Naive thymus-derived CD8-positive, alpha-beta T cell (primary cell): ENCODE results near the gene FAM228A. TPM values are rescaled to one million over a fixed set of nuclear protein-coding genes. Genes with fewer than 3 reads are reported as not detected.
"Not testable (repeated sequence)": the region's sequence is repeated elsewhere in the genome, so short reads cannot be mapped to it uniquely, and the experiment has no call there.

ENCODE experiments used
- ATAC-seq, 2 donors: fragments of 150-1000 bp; cut with Tn5 transposase in 1 of 2; sonication (Bioruptor Pico), chemical (Tn5 transposase) in 1 of 2; 1 replicate in 1 of 2; 2 replicates in 1 of 2; pipeline ENCODE4 v1.10.0; 2021; ENCODE audit warnings: mild to moderate bottlenecking in 2 of 2, moderate library complexity in 2 of 2
- POLR2A ChIA-PET: fragments of 350-600 bp; sonication (Branson Sonifier 250); formaldehyde crosslinking; loops from one replicate; lab custom pipeline; 2021; ENCODE audit warnings: antibody characterized with exemption; lab: Charles Lee
- DNase-seq, 10 donors: peaks; one replicate each; pipeline versions ENCODE4 v3.0.0 to v3.0.0-alpha.2; 2020 to 2022
- H3K27ac Mint-ChIP-seq, 10 donors: one replicate each; pipeline ENCODE4 v1.8.0; 2020 to 2022; ENCODE audit warnings: mild to moderate bottlenecking in 10 of 10, mixed read lengths in 10 of 10, moderate library complexity in 4 of 10, inconsistent platforms in 1 of 10
- H3K27me3 Mint-ChIP-seq, 5 donors: one replicate each; pipeline ENCODE4 v1.8.0; 2021 to 2022; ENCODE audit warnings: mixed read lengths in 5 of 5
- H3K36me3 Mint-ChIP-seq, 3 donors: one replicate each; pipeline ENCODE4 v1.8.0; 2020 to 2022; ENCODE audit warnings: mixed read lengths in 3 of 3, mild to moderate bottlenecking in 2 of 3, inconsistent platforms in 1 of 3
- H3K4me1 Mint-ChIP-seq, 4 donors: one replicate each; pipeline ENCODE4 v1.8.0; 2021 to 2022; ENCODE audit warnings: mixed read lengths in 4 of 4
- H3K4me3 Mint-ChIP-seq, 10 donors: one replicate each; pipeline ENCODE4 v1.8.0; 2020 to 2022; ENCODE audit warnings: mild to moderate bottlenecking in 10 of 10, mixed read lengths in 10 of 10, moderate library complexity in 6 of 10, inconsistent platforms in 1 of 10
- H3K9me3 Mint-ChIP-seq, 9 donors: one replicate each; pipeline ENCODE4 v1.8.0; 2020 to 2022; ENCODE audit warnings: mixed read lengths in 9 of 9, mild to moderate bottlenecking in 3 of 9, inconsistent platforms in 1 of 9, moderate library complexity in 1 of 9
- polyA plus RNA-seq, 3 donors: library from polyadenylated mRNA; unstranded; fragments of 300-500 nt; fragmentation: Illumina TruSeq; gene quantifications; one replicate each; pipeline ENCODE4 v1.2.3, GENCODE V29; 2021
- total RNA-seq, 8 experiments: library from RNA in 2 of 8; stranded (reverse) in 2 of 8; gene quantifications; one replicate each; pipeline ENCODE4 v1.2.3 and lab custom pipeline; 2021 to 2026

Gene FAM228A
- total and polyA plus RNA-seq, 5 experiments from 2014 or later = 0.14 to 1.2 (median 0.26) TPM; not detected in 2

DNA sequence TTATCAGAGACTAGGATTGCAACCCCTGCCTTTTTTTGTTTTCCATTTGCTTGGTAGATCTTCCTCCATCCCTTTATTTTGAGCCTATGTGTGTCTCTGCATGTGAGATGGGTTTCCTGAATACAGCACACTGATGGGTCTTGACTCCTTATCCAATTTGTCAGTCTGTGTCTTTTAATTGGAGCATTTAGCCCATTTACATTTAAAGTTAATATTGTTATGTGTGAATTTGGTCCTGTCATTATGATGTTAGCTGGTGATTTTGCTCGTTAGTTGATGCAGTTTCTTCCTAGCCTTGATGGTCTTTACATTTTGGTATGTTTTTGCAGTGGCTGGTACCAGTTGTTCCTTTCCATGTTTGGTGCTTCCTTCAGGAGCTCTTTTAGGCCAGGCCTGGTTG lies 22.4 kb downstream of the FAM228A start:
- H3K4me3 Mint-ChIP-seq, H3K27ac Mint-ChIP-seq, ATAC-seq, H3K27me3 Mint-ChIP-seq, POLR2A ChIA-PET, DNase-seq, H3K4me1 Mint-ChIP-seq: not testable (repeated sequence)
- Mint-ChIP-seq H3K36me3 (peaks cover 4 to 19% (median 12%) of the 10 kb centered on the region in 3 donors), H3K9me3 (peaks cover 0 to 39% (median 12%) of the 10 kb centered on the region in 9 donors)

DNA sequence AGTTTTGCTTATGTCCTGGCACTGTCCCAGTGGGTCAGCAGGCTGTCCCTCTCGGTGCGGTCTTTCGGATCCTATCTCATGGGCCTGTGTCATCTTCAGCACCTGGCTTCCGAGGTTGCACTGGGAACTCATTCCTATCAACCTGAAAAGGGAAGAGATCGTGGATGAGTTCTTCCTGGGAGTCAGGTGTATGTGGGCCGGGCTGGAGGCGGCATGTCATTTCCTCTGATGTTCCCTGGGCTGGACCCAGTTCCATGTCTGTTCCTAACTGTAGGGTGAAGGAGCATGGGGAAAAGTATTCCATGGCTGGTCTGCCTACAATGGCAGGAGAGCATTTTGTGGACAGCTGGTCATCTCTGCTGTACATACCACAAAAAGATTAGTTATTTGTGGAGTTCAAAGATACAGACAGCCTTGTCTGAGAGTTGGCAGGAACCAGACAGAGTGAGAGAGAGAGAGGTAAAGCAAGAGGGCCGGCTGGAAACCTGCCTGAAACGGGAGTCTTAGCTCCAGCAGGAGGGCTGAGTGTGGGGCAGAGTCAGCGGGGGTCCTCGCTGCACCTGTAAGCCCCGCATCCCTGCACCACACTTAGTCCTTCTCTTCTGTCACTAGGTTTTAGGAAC lies 25.2 kb downstream of the FAM228A start:
- H3K4me3 Mint-ChIP-seq = no peak overlapping the region
- peaks cover 4 to 39% (median 32%) of the 10 kb centered on the region in 3 donors for H3K36me3 Mint-ChIP-seq
- no peaks in the 10 kb centered on the region for H3K27me3 Mint-ChIP-seq
- no peak for ATAC-seq
- POLR2A ChIA-PET = no interaction called here
- DNase-seq = no peak
- H3K9me3 Mint-ChIP-seq = peaks cover 0 to 31% (median 10%) of the 10 kb centered on the region in 9 donors
- H3K4me1 Mint-ChIP-seq = no peaks in the 10 kb centered on the region
- H3K27ac Mint-ChIP-seq = no peak overlapping the region

DNA sequence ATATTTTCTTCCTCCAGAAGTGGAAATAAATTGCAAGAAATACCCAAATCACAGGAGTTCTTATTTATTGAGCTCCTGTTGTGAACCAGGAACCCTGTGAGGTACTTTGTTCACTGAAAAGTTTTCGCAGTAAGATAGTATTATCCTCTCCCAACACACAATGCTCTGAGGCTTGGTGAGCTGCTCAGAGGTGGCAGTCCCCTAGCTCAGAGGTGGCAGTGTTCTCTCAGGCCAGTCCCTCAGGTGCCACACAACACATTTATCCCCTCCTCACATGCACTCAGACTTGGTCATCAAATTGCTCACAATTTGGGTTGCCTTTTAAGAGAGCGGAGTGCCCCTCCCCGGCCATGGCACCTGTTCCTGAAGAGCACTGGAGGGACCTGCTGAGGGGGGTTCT lies 25.9 kb downstream of the FAM228A start:
- peaks cover 0 to 26% (median 9%) of the 10 kb centered on the region in 9 donors for H3K9me3 Mint-ChIP-seq
- peak overlapping the region in 3 of 10 donors; percentile 30 to 77 (median 33) for H3K27ac Mint-ChIP-seq
- peaks cover 0 to 3% (median 0%) of the 10 kb centered on the region in 4 donors for H3K4me1 Mint-ChIP-seq
- peaks cover 4 to 44% (median 36%) of the 10 kb centered on the region in 3 donors for H3K36me3 Mint-ChIP-seq
- POLR2A ChIA-PET = no interaction called here
- no peak overlapping the region for H3K4me3 Mint-ChIP-seq
- DNase-seq (no peak), ATAC-seq (no peak)
- H3K27me3 Mint-ChIP-seq = no peaks in the 10 kb centered on the region

DNA sequence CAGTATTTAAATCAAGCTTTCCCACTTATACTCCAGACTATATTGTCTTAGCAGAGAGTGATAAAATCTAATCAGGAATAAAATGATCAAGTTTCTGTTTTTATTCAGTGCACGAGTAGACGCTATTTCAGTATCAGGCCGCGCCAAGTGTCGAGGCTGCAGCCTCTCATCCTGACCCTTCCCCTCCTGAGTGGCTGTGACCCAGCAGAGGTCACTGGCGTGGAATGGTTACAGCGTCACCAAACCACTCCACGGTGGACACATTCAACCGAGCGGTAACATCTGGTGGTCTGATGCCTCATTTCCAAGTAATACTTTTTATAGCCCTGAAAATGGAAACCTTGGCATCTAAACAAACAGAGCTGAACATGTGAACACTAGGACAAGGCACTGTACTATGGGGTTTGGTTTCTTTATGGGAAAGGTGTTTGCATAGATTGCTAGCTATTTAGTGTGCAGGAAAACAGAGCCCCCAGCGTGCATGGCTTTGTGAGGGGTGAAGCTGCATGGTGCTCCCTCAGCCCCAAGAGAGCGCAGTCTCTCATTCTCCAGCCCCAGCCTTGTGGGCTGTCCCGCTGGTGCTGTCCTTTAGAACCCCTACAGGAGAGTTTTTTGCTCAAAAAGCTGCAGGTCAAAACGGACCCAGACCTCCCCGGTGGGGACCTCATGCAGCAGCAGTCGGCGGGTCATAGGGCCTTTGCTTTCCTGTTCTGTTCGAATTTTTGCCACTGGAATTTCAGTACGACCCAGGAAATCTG lies 28.4 kb downstream of the FAM228A start:
- no peak for DNase-seq
- Mint-ChIP-seq H3K4me3 (no peak overlapping the region), H3K4me1 (peaks cover 0 to 3% (median 0%) of the 10 kb centered on the region in 4 donors), H3K27ac (peak overlapping the region in 2 of 10 donors; percentile 29 to 33), H3K27me3 (no peaks in the 10 kb centered on the region), H3K9me3 (peaks cover 0 to 12% (median 4%) of the 10 kb centered on the region in 9 donors), H3K36me3 (peaks cover 4 to 63% (median 49%) of the 10 kb centered on the region in 3 donors)
- POLR2A ChIA-PET = no interaction called here
- no peak for ATAC-seq

DNA sequence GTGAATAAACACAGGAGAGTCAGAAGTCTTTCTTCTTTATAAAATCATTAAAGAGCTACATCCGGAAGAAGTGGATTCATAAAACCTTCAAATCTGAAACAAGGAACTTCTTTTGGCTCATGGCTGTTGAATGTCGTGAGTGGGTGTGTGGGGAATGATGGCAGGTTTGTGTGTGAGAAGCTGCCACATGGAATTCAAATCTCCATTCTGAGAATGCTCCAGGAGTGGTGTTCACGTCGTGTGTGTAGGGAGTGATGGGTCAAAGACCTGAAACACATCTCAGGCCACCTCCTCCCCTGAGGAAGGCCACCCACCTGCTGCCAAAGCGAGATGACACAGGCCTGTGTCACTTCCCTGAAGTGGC lies 28.9 kb downstream of the FAM228A start:
- peaks cover 0 to 3% (median 0%) of the 10 kb centered on the region in 4 donors for H3K4me1 Mint-ChIP-seq
- peak overlapping the region in 1 of 10 donors; percentile 59 for H3K27ac Mint-ChIP-seq
- peaks cover 0 to 12% (median 2%) of the 10 kb centered on the region in 9 donors for H3K9me3 Mint-ChIP-seq
- DNase-seq (no peak), ATAC-seq (no peak)
- POLR2A ChIA-PET = no interaction called here
- H3K4me3 Mint-ChIP-seq = no peak overlapping the region
- no peaks in the 10 kb centered on the region for H3K27me3 Mint-ChIP-seq
- peaks cover 4 to 69% (median 53%) of the 10 kb centered on the region in 3 donors for H3K36me3 Mint-ChIP-seq

DNA sequence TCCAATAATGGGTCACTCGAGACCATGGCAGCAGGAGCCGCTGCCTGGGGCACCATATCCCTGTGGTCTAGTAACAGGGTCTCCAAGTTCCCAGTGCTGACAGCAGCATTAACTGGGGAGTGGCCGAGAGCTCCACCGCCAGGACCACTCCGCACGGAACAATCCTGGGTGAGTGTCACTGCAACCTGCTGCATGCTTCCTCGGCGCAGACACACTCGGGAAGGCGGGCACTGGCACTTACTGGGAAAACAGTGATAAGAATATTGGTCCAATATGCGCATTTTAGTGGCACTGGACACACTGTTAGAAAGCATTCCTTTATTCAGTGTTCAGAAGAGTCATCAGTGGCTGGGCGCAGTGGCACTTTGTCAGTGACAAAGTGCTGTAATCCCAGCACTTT lies 29.7 kb downstream of the FAM228A start:
- Mint-ChIP-seq H3K4me3 (no peak overlapping the region), H3K27ac (no peak overlapping the region), H3K4me1 (peaks cover 0 to 3% (median 0%) of the 10 kb centered on the region in 4 donors), H3K27me3 (no peaks in the 10 kb centered on the region), H3K36me3 (peaks cover 0 to 76% (median 59%) of the 10 kb centered on the region in 3 donors), H3K9me3 (peaks cover 0 to 6% (median 0%) of the 10 kb centered on the region in 9 donors)
- DNase-seq = no peak
- POLR2A ChIA-PET = no interaction called here
- ATAC-seq = no peak

DNA sequence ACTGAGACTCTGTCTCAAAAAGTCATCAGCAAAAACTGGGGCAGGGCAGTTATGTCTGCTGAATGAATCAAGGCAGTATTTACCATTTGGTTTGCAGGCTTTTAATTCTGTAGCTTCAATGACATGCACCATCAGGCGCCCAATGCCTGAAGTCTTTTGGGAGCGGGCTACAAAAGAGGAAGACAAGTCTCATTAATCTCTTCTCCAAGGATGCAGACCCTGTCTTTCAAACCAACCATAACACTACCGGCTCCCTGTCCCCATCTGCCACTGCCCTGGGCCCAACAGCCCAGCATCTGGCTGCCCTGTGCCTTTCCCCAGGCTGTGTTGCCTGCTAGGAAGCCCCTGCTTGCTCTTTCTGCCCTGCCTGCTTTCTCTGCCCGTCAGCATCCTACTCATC lies 30.3 kb downstream of the FAM228A start:
- peak overlapping the region in 3 of 10 donors; percentile 41 to 74 (median 45) for H3K27ac Mint-ChIP-seq
- no peak overlapping the region for H3K4me3 Mint-ChIP-seq
- POLR2A ChIA-PET = no interaction called here
- H3K27me3 Mint-ChIP-seq = no peaks in the 10 kb centered on the region
- H3K9me3 Mint-ChIP-seq = peaks cover 0 to 3% (median 0%) of the 10 kb centered on the region in 9 donors
- ATAC-seq (no peak), DNase-seq (no peak)
- H3K4me1 Mint-ChIP-seq = peaks cover 0 to 3% (median 0%) of the 10 kb centered on the region in 4 donors
- peaks cover 0 to 79% (median 60%) of the 10 kb centered on the region in 3 donors for H3K36me3 Mint-ChIP-seq

DNA sequence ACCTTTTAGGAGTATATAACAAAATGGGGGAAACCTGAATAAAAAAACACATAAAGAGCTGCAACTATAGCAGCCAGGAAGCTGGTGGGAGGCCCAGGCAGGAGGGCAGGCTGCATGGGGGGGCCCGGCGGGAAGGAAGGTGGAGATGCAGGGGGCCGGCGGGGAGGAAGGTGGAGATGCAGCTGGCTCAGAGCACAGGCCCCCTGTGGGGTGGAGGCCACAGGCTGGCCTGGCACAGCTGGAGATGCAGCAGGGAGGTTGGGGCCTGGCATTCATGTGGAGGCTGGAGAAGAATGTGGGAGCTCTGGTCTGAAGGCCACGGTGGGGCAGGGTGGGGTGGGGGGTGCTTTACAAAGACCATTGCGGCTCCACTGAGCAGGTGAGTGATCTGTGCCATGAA lies 31.4 kb downstream of the FAM228A start:
- Mint-ChIP-seq H3K27ac (peak overlapping the region in 3 of 10 donors; percentile 9 to 45 (median 43)), H3K9me3 (no peaks in the 10 kb centered on the region), H3K4me1 (peaks cover 0 to 3% (median 0%) of the 10 kb centered on the region in 4 donors), H3K4me3 (no peak overlapping the region), H3K27me3 (no peaks in the 10 kb centered on the region), H3K36me3 (peaks cover 2 to 86% (median 62%) of the 10 kb centered on the region in 3 donors)
- POLR2A ChIA-PET = interaction anchor here (0.5 kb wide), 1 partner anchor 21 kb away, joined by 3 read pairs; no protein-coding TSS in a partner anchor
- no peak for DNase-seq
- no peak for ATAC-seq

DNA sequence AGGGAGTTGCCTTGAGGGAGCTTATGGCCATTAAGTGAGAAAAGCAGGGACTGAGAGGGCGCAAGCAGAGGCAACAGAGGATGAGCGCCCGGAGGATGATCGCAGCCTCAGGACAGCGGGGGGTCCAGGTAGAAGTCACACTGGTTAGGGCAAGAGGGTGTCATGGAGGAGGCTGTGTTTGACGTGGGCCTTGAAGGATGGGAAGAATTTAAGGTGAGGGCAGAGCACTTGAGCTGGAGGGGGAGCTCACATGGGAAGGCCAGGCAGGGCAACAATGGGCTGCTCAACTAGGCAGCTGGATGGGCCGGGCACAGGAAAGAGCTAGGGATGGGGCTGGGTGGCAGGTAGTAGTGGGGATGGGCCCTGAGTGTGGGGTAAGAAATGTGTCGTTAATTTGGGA lies 31.9 kb downstream of the FAM228A start:
- ATAC-seq (no peak), DNase-seq (no peak)
- Mint-ChIP-seq H3K4me3 (no peak overlapping the region), H3K9me3 (no peaks in the 10 kb centered on the region), H3K4me1 (peaks cover 0 to 3% (median 0%) of the 10 kb centered on the region in 4 donors), H3K27me3 (no peaks in the 10 kb centered on the region), H3K27ac (peak overlapping the region in 5 of 10 donors; percentile 27 to 69 (median 61)), H3K36me3 (peaks cover 4 to 89% (median 62%) of the 10 kb centered on the region in 3 donors)
- POLR2A ChIA-PET = interaction anchor here (0.5 kb wide), 1 partner anchor 21 kb away, joined by 3 read pairs; no protein-coding TSS in a partner anchor

DNA sequence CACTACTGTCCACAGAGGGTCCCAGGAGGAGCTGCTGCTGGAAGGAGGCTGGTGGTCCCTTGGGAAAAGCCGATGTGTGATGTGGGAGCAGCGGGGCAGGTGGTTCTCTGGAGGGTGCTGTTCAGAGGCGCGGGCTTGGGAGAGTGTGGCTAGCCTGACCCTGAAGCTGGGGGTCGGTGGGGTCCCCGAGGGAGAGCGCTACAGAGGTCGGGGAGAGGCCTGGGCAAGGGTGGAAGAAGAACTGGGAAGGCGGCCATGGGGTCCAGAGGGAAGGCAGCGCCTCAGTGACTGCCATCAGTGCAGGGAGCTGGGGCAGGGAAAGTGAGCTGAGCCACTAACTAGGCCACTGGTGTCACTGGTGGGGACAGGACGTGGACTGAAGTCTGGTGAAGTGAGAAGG lies 32.5 kb downstream of the FAM228A start:
- H3K4me3 Mint-ChIP-seq = no peak overlapping the region
- no peak for DNase-seq
- H3K27ac Mint-ChIP-seq = peak overlapping the region in 3 of 10 donors; percentile 14 to 88 (median 65)
- H3K4me1 Mint-ChIP-seq = peaks cover 0 to 3% (median 0%) of the 10 kb centered on the region in 4 donors
- POLR2A ChIA-PET = no interaction called here
- no peak for ATAC-seq
- peaks cover 4 to 92% (median 64%) of the 10 kb centered on the region in 3 donors for H3K36me3 Mint-ChIP-seq
- H3K27me3 Mint-ChIP-seq = no peaks in the 10 kb centered on the region
- H3K9me3 Mint-ChIP-seq = no peaks in the 10 kb centered on the region

DNA sequence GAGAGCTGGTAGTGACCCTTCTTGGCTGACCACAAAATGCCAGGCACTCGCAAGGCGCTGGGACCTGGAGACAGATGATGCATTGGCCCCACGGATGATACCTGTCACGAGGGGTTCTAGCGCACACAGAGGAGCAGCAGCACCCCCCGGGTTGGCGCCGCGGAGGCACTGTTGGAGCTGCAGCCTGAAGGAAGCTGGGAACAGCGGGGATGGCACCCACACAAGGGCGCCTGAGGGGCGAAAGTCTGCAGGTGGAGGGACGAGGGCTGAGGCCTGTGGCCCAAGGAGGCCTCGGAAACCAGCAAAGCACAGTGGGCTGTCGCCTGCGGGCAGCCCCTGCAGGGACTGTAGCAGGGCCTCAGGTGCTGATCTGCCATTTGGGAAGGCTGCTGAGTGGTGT lies 33.6 kb downstream of the FAM228A start:
- Mint-ChIP-seq H3K4me3 (no peak overlapping the region), H3K4me1 (peaks cover 0 to 3% (median 0%) of the 10 kb centered on the region in 4 donors), H3K27me3 (no peaks in the 10 kb centered on the region), H3K36me3 (peaks cover 4 to 93% (median 62%) of the 10 kb centered on the region in 3 donors), H3K27ac (peak overlapping the region in 1 of 10 donors; percentile 88), H3K9me3 (no peaks in the 10 kb centered on the region)
- ATAC-seq = no peak
- POLR2A ChIA-PET = no interaction called here
- no peak for DNase-seq

DNA sequence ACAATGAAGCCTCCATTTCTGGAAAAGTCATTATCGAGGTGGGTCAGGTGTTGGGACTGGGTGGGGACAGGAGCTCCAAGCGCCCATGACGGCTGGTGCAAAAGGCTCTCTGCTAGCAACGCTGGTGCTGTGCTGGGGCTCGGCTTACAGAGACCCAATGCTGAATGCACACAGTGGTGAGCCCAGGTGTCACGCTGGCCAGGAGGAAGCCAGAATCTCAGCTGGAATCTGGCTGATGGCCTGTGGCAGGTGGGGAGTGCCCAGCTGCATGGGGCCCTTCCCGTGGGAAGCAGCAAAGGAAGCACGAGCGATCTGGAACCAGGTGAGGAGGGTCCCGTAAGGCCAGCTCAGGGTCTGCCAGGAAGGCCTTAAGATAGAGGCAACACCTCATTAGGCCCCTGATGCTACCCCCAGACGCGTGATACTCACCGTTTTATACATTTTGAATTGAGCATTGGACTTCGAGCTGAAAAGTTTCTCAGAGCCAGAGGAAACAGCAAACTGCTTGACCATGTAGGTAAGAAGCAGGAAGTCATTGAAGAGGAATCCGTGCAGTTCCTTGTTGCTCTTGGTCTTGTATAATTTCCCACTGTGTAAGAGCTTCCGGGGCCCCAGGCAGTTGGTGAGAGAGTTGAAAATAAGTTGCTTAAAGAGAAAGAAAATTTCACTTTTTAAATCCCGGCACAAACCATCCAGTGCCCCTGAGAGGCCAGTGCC lies 34.7 kb downstream of the FAM228A start:
- peaks cover 0 to 3% (median 0%) of the 10 kb centered on the region in 4 donors for H3K4me1 Mint-ChIP-seq

More for the DNA sequence above, 34.7 kb downstream of the FAM228A start:
- Mint-ChIP-seq H3K4me3 (no peak overlapping the region), H3K9me3 (no peaks in the 10 kb centered on the region), H3K27me3 (no peaks in the 10 kb centered on the region), H3K27ac (peak overlapping the region in 1 of 10 donors; percentile 65), H3K36me3 (peaks cover 4 to 92% (median 58%) of the 10 kb centered on the region in 3 donors)
- no peak for DNase-seq
- no peak for ATAC-seq
- POLR2A ChIA-PET = no interaction called here
